Measurements from ENCODE around the gene HBZ. TPM values are rescaled to one million over a fixed set of nuclear protein-coding genes. Genes with fewer than 3 reads are reported as not detected.
"Not testable (repeated sequence)": the region's sequence is repeated elsewhere in the genome, so short reads cannot be mapped to it uniquely, and the experiment has no call there.

Gene HBZ
- total RNA-seq, 1 donor from 2014 or later, result not detected

- no peak overlapping the region for H3K27ac ChIP-seq
- peaks cover 0 to 22% of the 10 kb centered on the region in 2 donors for H3K36me3 ChIP-seq
- TF ChIP-seq POLR2A (IDR thresholded peaks at IDR 0.05) (no peak), CTCF (IDR thresholded peaks at IDR 0.05) (no peak), POLR2AphosphoS5 (IDR thresholded peaks at IDR 0.05; ENCODE audit: insufficient read depth in 1 of 2, low read depth in 1 of 2) (no peak)
- no peaks in the 10 kb centered on the region for H3K27me3 ChIP-seq
- intact Hi-C loops (cut with DNase I), result no loop called here
- H3K9me3 ChIP-seq, result no peaks in the 10 kb centered on the region
- H3K4me3 ChIP-seq, result no peak overlapping the region
- H3K4me1 ChIP-seq, result peaks cover 3% of the 10 kb centered on the region
- DNase-seq (ENCODE audit: extremely low spot score in 2 of 2), result no peak
Observed at GRCh38 chr16:118857-119256, 33.6 kb upstream of the HBZ start.

GRCh38 chr16:119295-119694 is 33.1 kb upstream of the HBZ start:
- intact Hi-C loops (cut with DNase I), result no loop called here
- TF ChIP-seq CTCF (IDR thresholded peaks at IDR 0.05), result no peak
- Histone ChIP-seq H3K4me1 (peaks cover 3% of the 10 kb centered on the region), H3K27me3 (no peaks in the 10 kb centered on the region), H3K27ac (no peak overlapping the region), H3K36me3 (peaks cover 0 to 19% of the 10 kb centered on the region in 2 donors), H3K4me3 (no peak overlapping the region), H3K9me3 (no peaks in the 10 kb centered on the region)
- no peak for DNase-seq (ENCODE audit: extremely low spot score in 2 of 2)

GRCh38 chr16:119835-120491 is 32.5 kb upstream of the HBZ start:
- no peak overlapping the region for H3K4me3 ChIP-seq
- no peaks in the 10 kb centered on the region for H3K27me3 ChIP-seq
- no peak for DNase-seq (ENCODE audit: extremely low spot score in 2 of 2)
- TF ChIP-seq POLR2A (IDR thresholded peaks at IDR 0.05) (no peak), POLR2AphosphoS5 (IDR thresholded peaks at IDR 0.05; ENCODE audit: insufficient read depth in 1 of 2, low read depth in 1 of 2) (no peak), CTCF (IDR thresholded peaks at IDR 0.05) (no peak)
- H3K36me3 ChIP-seq, result peaks cover 0 to 19% of the 10 kb centered on the region in 2 donors
- no peaks in the 10 kb centered on the region for H3K9me3 ChIP-seq
- H3K27ac ChIP-seq, result no peak overlapping the region
- intact Hi-C loops (cut with DNase I), result no loop called here
- H3K4me1 ChIP-seq, result peaks cover 3% of the 10 kb centered on the region

GRCh38 chr16:120756-121155 is 31.7 kb upstream of the HBZ start:
- H3K27me3 ChIP-seq, result no peaks in the 10 kb centered on the region
- H3K4me3 ChIP-seq, result no peak overlapping the region
- H3K27ac ChIP-seq, result no peak overlapping the region
- H3K4me1 ChIP-seq, result peaks cover 3% of the 10 kb centered on the region
- DNase-seq (ENCODE audit: extremely low spot score in 2 of 2), result no peak
- H3K9me3 ChIP-seq, result no peaks in the 10 kb centered on the region
- intact Hi-C loops (cut with DNase I), result no loop called here
- peaks cover 0 to 12% of the 10 kb centered on the region in 2 donors for H3K36me3 ChIP-seq
- TF ChIP-seq POLR2AphosphoS5 (IDR thresholded peaks at IDR 0.05; ENCODE audit: insufficient read depth in 1 of 2, low read depth in 1 of 2), result no peak
- no peak for TF ChIP-seq POLR2A (IDR thresholded peaks at IDR 0.05)
- no peak for TF ChIP-seq CTCF (IDR thresholded peaks at IDR 0.05)

GRCh38 chr16:122361-122760 is 30.1 kb upstream of the HBZ start:
- DNase-seq (ENCODE audit: extremely low spot score in 2 of 2), result no peak
- Histone ChIP-seq H3K27me3 (no peaks in the 10 kb centered on the region), H3K9me3 (no peaks in the 10 kb centered on the region), H3K36me3 (no peaks in the 10 kb centered on the region), H3K27ac (no peak overlapping the region), H3K4me3 (no peak overlapping the region), H3K4me1 (peaks cover 3% of the 10 kb centered on the region)
- no peak for TF ChIP-seq POLR2A (IDR thresholded peaks at IDR 0.05)
- TF ChIP-seq POLR2AphosphoS5 (IDR thresholded peaks at IDR 0.05; ENCODE audit: insufficient read depth in 1 of 2, low read depth in 1 of 2), result no peak
- no peak for TF ChIP-seq CTCF (IDR thresholded peaks at IDR 0.05)
- intact Hi-C loops (cut with DNase I), result no loop called here

GRCh38 chr16:123558-124350 is 28.7 kb upstream of the HBZ start:
- DNase-seq (ENCODE audit: extremely low spot score in 2 of 2); H3K27ac ChIP-seq; H3K27me3 ChIP-seq; H3K36me3 ChIP-seq; H3K4me3 ChIP-seq; intact Hi-C loops (cut with DNase I); H3K9me3 ChIP-seq; H3K4me1 ChIP-seq: not testable (repeated sequence)
